Hepatocyte (in vitro differentiated cells): Measurements from ENCODE around the gene MOB3B. TPM values are rescaled to one million over a fixed set of nuclear protein-coding genes. Genes with fewer than 3 reads are reported as not detected.

Experiments
- DNase-seq: peaks from one replicate; pipeline ENCODE4 v3.0.0-alpha.2; 2016; ENCODE audit warnings: low spot score
- H2AFZ ChIP-seq: fragments of 200-600 bp; sonication (generic); 2 replicates; pipeline ENCODE4 v1.6.0; 2016; ENCODE audit warnings: antibody characterized with exemption, mild to moderate bottlenecking
- H3K27ac ChIP-seq: fragments of 200-600 bp; sonication (generic); 2 replicates; pipeline ENCODE4 v1.5.1; 2016; ENCODE audit warnings: mild to moderate bottlenecking
- H3K27me3 ChIP-seq: fragments of 200-600 bp; sonication (generic); 2 replicates; pipeline ENCODE4 v1.6.1; 2016
- H3K36me3 ChIP-seq: fragments of 200-600 bp; sonication (generic); replicated peaks from 2 replicates; pipeline ENCODE4 v1.5.1; 2016; ENCODE audit warnings: low read depth; ENCODE audit not compliant: insufficient read depth
- H3K4me1 ChIP-seq: fragments of 200-600 bp; sonication (generic); 2 replicates; pipeline ENCODE4 v1.5.1; 2016; ENCODE audit warnings: mild to moderate bottlenecking, moderate library complexity; ENCODE audit not compliant: insufficient read depth
- H3K4me2 ChIP-seq: fragments of 200-600 bp; sonication (generic); 2 replicates; pipeline ENCODE4 v1.6.0; 2016
- H3K4me3 ChIP-seq: fragments of 200-600 bp; sonication (generic); 2 replicates; pipeline ENCODE4 v1.5.1; 2016; ENCODE audit warnings: mild to moderate bottlenecking
- H3K79me2 ChIP-seq: fragments of 200-600 bp; sonication (generic); 2 replicates; pipeline ENCODE4 v1.6.0; 2017; ENCODE audit warnings: mild to moderate bottlenecking
- H3K9me2 ChIP-seq: fragments of 200-600 bp; sonication (generic); replicated peaks from 2 replicates; pipeline ENCODE4 v1.6.0; 2017; ENCODE audit warnings: mild to moderate bottlenecking; ENCODE audit not compliant: insufficient read depth
- H3K9me3 ChIP-seq: fragments of 200-600 bp; sonication (generic); 2 replicates; pipeline ENCODE4 v1.5.1; 2016; ENCODE audit warnings: low read depth, mild to moderate bottlenecking
- H4K20me1 ChIP-seq: fragments of 200-600 bp; sonication (generic); 2 replicates; pipeline ENCODE4 v1.6.0; 2016; ENCODE audit warnings: mild to moderate bottlenecking; ENCODE audit not compliant: insufficient read depth, poor library complexity, severe bottlenecking
- EZH2 ChIP-seq: fragments of 200-600 bp; sonication (generic); IDR thresholded peaks from 2 replicates; pipeline ENCODE4 v1.6.1; 2016; ENCODE audit warnings: antibody characterized with exemption, mild to moderate bottlenecking, borderline replicate concordance
- EZH2phosphoT487 ChIP-seq: fragments of 200-600 bp; sonication (generic); IDR thresholded peaks from one replicate; pipeline ENCODE4 v1.6.1; 2018; ENCODE audit warnings: antibody characterized with exemption, mild to moderate bottlenecking, low read depth, moderate library complexity; ENCODE audit not compliant: unreplicated experiment, severe bottlenecking
- WGBS: methylation state at CpG from one replicate; pipeline ENCODE4 v1.1.6; 2016; ENCODE audit warnings: low lambda C conversion rate; ENCODE audit errors: missing lambda C conversion rate; 5-methylcytosine and 5-hydroxymethylcytosine counted together
- polyA plus RNA-seq: library from polyadenylated mRNA; unstranded; fragments of >200 nt; fragmentation: Nextera tagmentation; extraction: Ambion mirVana; gene quantifications from 2 replicates; pipeline ENCODE4 v1.2.1, GENCODE V29; 2016
- total RNA-seq: library from RNA; depleted of rRNA; stranded (reverse); fragments of >200 nt; gene quantifications from 2 replicates; pipeline ENCODE4 v1.2.3, GENCODE V29; 2014
- TF ChIP-seq, protein P1 (sequence below): fragments of 200-600 bp; sonication (generic); IDR thresholded peaks from 2 replicates; pipeline ENCODE4 v1.5.1; 2016; ENCODE audit warnings: antibody characterized with exemption, mild to moderate bottlenecking; ENCODE audit not compliant: poor library complexity

The MOB3B gene
- total and polyA plus RNA-seq, 2 experiments from 2014 or later = 13.3 to 13.5 TPM

GRCh38 chr9:27377147-27377807 lies 152.3 kb downstream of the MOB3B start:
- peaks cover 57% of the 10 kb centered on the region for H3K79me2 ChIP-seq
- H3K27me3 ChIP-seq = no peaks in the 10 kb centered on the region
- TF ChIP-seq EZH2phosphoT487 (no peak), EZH2 (no peak)
- TF ChIP-seq, protein P1, sequence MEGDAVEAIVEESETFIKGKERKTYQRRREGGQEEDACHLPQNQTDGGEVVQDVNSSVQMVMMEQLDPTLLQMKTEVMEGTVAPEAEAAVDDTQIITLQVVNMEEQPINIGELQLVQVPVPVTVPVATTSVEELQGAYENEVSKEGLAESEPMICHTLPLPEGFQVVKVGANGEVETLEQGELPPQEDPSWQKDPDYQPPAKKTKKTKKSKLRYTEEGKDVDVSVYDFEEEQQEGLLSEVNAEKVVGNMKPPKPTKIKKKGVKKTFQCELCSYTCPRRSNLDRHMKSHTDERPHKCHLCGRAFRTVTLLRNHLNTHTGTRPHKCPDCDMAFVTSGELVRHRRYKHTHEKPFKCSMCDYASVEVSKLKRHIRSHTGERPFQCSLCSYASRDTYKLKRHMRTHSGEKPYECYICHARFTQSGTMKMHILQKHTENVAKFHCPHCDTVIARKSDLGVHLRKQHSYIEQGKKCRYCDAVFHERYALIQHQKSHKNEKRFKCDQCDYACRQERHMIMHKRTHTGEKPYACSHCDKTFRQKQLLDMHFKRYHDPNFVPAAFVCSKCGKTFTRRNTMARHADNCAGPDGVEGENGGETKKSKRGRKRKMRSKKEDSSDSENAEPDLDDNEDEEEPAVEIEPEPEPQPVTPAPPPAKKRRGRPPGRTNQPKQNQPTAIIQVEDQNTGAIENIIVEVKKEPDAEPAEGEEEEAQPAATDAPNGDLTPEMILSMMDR = no peak
- no peaks in the 10 kb centered on the region for H3K9me3 ChIP-seq
- no peaks in the 10 kb centered on the region for H3K9me2 ChIP-seq
- H3K4me3 ChIP-seq = no peak overlapping the region
- WGBS = 36% methylated on average over 8 of the region's 8 CpGs
- peak overlapping the region; percentile 36 for H3K4me2 ChIP-seq
- DNase-seq = peak; percentile 70
- no peak overlapping the region for H2AFZ ChIP-seq
- H3K4me1 ChIP-seq = peaks cover 63% of the 10 kb centered on the region
- H4K20me1 ChIP-seq = no peaks in the 10 kb centered on the region
- no peaks in the 10 kb centered on the region for H3K36me3 ChIP-seq
- H3K27ac ChIP-seq = peak overlapping the region; percentile 86

GRCh38 chr9:27373851-27374250 lies 155.8 kb downstream of the MOB3B start:
- Histone ChIP-seq H4K20me1 (no peaks in the 10 kb centered on the region), H3K27ac (no peak overlapping the region), H3K27me3 (no peaks in the 10 kb centered on the region), H3K79me2 (peaks cover 57% of the 10 kb centered on the region), H3K4me2 (no peak overlapping the region), H3K9me3 (no peaks in the 10 kb centered on the region), H3K9me2 (no peaks in the 10 kb centered on the region), H2AFZ (no peak overlapping the region), H3K4me3 (no peak overlapping the region), H3K36me3 (no peaks in the 10 kb centered on the region), H3K4me1 (peaks cover 65% of the 10 kb centered on the region)
- DNase-seq = no peak
- 91% methylated on average over 4 of the region's 4 CpGs for whole genome bisulfite sequencing
- TF ChIP-seq EZH2 (no peak), EZH2phosphoT487 (no peak)
- TF ChIP-seq, protein P1 = no peak

GRCh38 chr9:27372615-27373014 lies 157.0 kb downstream of the MOB3B start:
- 72% methylated on average over 1 of the region's 1 CpG for WGBS
- Histone ChIP-seq H3K4me1 (peaks cover 65% of the 10 kb centered on the region), H4K20me1 (no peaks in the 10 kb centered on the region), H3K27me3 (no peaks in the 10 kb centered on the region), H3K9me2 (no peaks in the 10 kb centered on the region), H2AFZ (no peak overlapping the region), H3K9me3 (no peaks in the 10 kb centered on the region), H3K4me3 (no peak overlapping the region), H3K79me2 (peaks cover 58% of the 10 kb centered on the region), H3K36me3 (no peaks in the 10 kb centered on the region), H3K27ac (peak overlapping the region; percentile 79), H3K4me2 (no peak overlapping the region)
- TF ChIP-seq EZH2 (no peak), EZH2phosphoT487 (no peak)
- TF ChIP-seq, protein P1 = no peak
- no peak for DNase-seq
